SHP77 treated with DMSO at 0.1 percent for 48 hours (cell line): Measurements from ENCODE around the gene CDH4.

Source experiments
- DNase-seq: peaks from one replicate; lab custom pipeline; 2025; lab: John Stamatoyannopoulos, UW

Gene CDH4

GRCh38 chr20:61693055-61693600 is 441.1 kb downstream of the CDH4 start:
- DNase-seq, result no peak

- no peak for DNase-seq
Measured at GRCh38 chr20:61694682-61695081, 442.6 kb downstream of the CDH4 start.

GRCh38 chr20:61695741-61696140 is 443.7 kb downstream of the CDH4 start:
- no peak for DNase-seq

- DNase-seq, result no peak
Measured at GRCh38 chr20:61696181-61696735, 444.2 kb downstream of the CDH4 start.

GRCh38 chr20:61697666-61698597 is 445.9 kb downstream of the CDH4 start:
- DNase-seq, result no peak

- no peak for DNase-seq
Measured at GRCh38 chr20:61698598-61699494, 446.8 kb downstream of the CDH4 start.

GRCh38 chr20:61699495-61700374 is 447.7 kb downstream of the CDH4 start:
- no peak for DNase-seq

- no peak for DNase-seq
Measured at GRCh38 chr20:61700595-61701140, 448.6 kb downstream of the CDH4 start.

- no peak for DNase-seq
Measured at GRCh38 chr20:61701401-61701800, 449.3 kb downstream of the CDH4 start.

GRCh38 chr20:61701802-61702201 is 449.7 kb downstream of the CDH4 start:
- no peak for DNase-seq

- no peak for DNase-seq
Measured at GRCh38 chr20:61702246-61702645, 450.2 kb downstream of the CDH4 start.

DNA sequence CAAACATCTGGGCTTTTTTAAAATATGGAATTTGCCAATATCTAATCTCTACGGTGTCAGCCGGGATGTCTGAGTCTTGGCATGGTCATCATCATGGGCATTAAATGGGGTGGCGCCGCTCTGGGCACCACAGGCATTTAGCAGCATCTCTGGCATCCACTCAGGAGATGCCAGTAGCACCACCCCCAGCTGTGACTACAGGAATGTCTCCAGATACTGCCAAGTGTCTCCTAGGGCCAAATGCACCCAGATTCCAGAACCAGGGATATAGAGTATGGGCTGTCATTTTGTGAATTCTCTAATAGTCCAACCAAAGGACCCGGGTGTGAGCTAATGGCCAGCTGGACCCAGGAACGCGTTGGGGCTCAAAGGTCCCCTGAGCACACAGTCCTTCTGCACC is 452.6 kb downstream of the CDH4 start:
- DNase-seq, result no peak

- DNase-seq, result no peak
Measured at GRCh38 chr20:61705386-61706258, 453.6 kb downstream of the CDH4 start.

GRCh38 chr20:61706259-61706961 is 454.3 kb downstream of the CDH4 start:
- DNase-seq, result no peak

DNA sequence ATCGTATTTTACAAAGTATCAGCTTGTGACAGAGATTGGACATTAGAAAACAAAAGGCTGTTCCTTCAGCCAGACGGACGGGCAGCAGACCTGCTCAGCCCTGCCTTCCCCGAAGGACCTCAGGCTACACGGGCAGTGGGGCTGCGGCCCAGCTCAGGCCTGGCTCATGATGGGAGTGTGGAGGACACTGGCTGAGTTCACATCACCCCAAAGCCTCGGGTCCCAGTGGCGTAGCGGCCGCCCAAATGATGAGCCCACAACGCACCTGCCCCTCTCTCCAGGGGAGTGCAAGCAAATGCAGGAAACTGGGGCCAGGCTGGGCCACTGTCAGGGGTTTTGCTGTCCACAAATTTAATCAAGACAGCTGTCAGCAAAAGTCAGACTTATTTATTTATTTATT is 456.8 kb downstream of the CDH4 start:
- no peak for DNase-seq

DNA sequence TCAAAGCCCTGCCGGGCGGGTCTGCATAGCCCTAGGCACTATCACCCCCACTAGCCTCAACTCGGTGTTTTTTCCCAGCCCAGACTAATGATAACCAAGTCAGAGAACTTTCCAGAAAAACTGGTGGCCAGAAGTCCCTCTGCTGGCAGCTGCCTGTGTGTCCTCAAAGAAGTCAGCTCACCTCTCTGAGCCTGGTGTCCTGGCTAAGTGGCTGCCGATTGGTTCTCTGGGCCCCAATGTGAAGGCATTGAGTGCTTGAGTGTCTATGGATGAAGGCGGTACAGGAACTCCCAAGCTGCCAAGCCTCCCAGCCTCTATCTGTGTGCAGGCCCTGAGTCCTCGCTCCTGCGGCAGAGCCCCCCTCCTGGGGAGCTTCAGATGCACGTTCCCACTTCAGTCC is 458.0 kb downstream of the CDH4 start:
- DNase-seq, result no peak

- DNase-seq, result no peak
Measured at GRCh38 chr20:61712688-61713087, 460.6 kb downstream of the CDH4 start.

DNA sequence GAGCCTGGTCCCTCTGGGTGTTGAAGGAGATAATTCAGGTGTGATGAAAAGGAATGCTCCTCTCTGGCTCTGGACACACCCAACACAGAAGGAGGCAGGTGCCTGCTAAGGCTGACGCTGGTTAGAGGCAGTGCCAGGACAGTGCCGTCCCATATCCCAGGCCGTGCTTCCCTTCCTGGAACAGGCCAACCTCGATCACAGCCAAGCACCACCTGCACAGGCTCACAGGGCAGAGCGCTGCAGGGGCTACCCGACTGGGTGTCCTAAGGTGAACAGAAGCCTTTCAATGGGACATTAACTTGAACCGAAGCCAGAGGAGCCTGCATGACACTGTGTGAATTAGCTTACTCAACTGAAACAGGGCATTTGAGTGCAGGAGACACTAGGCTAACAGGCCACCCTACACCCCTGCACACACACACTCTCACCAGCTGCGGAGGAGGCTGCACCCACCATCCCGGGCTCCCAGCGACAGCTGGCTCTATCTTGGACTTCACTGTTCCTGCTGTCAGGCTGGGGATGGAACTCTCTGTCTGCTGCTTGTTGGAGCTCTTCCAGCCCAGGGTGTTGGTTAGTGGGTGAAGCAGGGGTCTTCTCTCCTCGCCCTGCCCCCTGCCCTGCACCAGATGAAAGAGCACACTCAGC is 466.4 kb downstream of the CDH4 start:
- DNase-seq, result no peak
